Measurements from ENCODE around the gene CDC42BPG. TPM values are rescaled to one million over a fixed set of nuclear protein-coding genes. Genes with fewer than 3 reads are reported as not detected.

Gene CDC42BPG
- total and polyA plus RNA-seq, 2 of the 8 experiments (the other 6 are each of a cell fraction or from before 2014, with no cell fraction given) = 3.7 to 10.6 TPM

- TF ChIP-seq JUND (IDR thresholded peaks at IDR 0.05; ENCODE audit: low read length) = no peak
Observed at GRCh38 chr11:64826062-64826461, 18.4 kb downstream of the CDC42BPG start (continued).
